HCT116 (cell line): ENCODE data around the gene VAV2.

Experiments used
- CEBPB ChIP-seq: IDR thresholded peaks from 2 replicates; pipeline ENCODE4 v1.6.1; 2012; ENCODE audit warnings: low read depth
- CTCF ChIP-seq, 3 experiments: fragments of 200-600 bp in 1 of 3; sonication (generic) in 1 of 3; IDR thresholded peaks in 2 of 3; conservative IDR thresholded peaks in 1 of 3; 2 replicates each; pipeline ENCODE4 v1.5.1; 2012 to 2017; ENCODE audit warnings: low read depth in 2 of 3, low read length in 2 of 3, antibody characterized with exemption in 1 of 3, borderline replicate concordance in 1 of 3, control low read depth in 1 of 3, mild to moderate bottlenecking in 1 of 3, mixed read lengths in 1 of 3, mixed run types in 1 of 3, moderate library complexity in 1 of 3; ENCODE audit not compliant: insufficient read depth in 1 of 3
- EZH2 ChIP-seq: fragments of 200-600 bp; sonication (generic); IDR thresholded peaks from 2 replicates; pipeline ENCODE4 v1.6.1; 2017; ENCODE audit warnings: antibody characterized with exemption, mixed run types
- EZH2phosphoT487 ChIP-seq: fragments of 200-600 bp; IDR thresholded peaks from 2 replicates; pipeline ENCODE4 v1.6.1; 2018; ENCODE audit warnings: antibody characterized with exemption, borderline replicate concordance
- MAX ChIP-seq: IDR thresholded peaks from 2 replicates; pipeline ENCODE4 v1.6.1; 2012
- POLR2A ChIP-seq: IDR thresholded peaks from 2 replicates; pipeline ENCODE4 v1.7.0; 2011; ENCODE audit warnings: borderline replicate concordance; ENCODE audit not compliant: insufficient read depth, insufficient read length; ENCODE audit errors: extremely low read depth
- POLR2AphosphoS5 ChIP-seq: IDR thresholded peaks from 2 replicates; pipeline ENCODE4 v1.6.1; 2011; ENCODE audit warnings: mild to moderate bottlenecking, low read depth, low read length, moderate library complexity
- SIN3A ChIP-seq: IDR thresholded peaks from 2 replicates; pipeline ENCODE4 v1.6.1; 2012; ENCODE audit warnings: low read depth
- TCF7L2 ChIP-seq: IDR thresholded peaks from 2 replicates; pipeline ENCODE4 v1.7.0; 2011; ENCODE audit warnings: borderline replicate concordance, inconsistent platforms; ENCODE audit not compliant: insufficient read depth, insufficient read length; ENCODE audit errors: extremely low read depth
- ZNF274 ChIP-seq: fragments of 200-500 bp; sonication (Bioruptor generic); IDR thresholded peaks from 2 replicates; pipeline ENCODE4 v1.6.1; 2014; ENCODE audit warnings: mild to moderate bottlenecking, low read depth, low read length, inconsistent platforms
- TF ChIP-seq, protein P1 (sequence below): IDR thresholded peaks from 2 replicates; pipeline ENCODE4 v1.6.1; 2012; ENCODE audit warnings: low read depth

DNA sequence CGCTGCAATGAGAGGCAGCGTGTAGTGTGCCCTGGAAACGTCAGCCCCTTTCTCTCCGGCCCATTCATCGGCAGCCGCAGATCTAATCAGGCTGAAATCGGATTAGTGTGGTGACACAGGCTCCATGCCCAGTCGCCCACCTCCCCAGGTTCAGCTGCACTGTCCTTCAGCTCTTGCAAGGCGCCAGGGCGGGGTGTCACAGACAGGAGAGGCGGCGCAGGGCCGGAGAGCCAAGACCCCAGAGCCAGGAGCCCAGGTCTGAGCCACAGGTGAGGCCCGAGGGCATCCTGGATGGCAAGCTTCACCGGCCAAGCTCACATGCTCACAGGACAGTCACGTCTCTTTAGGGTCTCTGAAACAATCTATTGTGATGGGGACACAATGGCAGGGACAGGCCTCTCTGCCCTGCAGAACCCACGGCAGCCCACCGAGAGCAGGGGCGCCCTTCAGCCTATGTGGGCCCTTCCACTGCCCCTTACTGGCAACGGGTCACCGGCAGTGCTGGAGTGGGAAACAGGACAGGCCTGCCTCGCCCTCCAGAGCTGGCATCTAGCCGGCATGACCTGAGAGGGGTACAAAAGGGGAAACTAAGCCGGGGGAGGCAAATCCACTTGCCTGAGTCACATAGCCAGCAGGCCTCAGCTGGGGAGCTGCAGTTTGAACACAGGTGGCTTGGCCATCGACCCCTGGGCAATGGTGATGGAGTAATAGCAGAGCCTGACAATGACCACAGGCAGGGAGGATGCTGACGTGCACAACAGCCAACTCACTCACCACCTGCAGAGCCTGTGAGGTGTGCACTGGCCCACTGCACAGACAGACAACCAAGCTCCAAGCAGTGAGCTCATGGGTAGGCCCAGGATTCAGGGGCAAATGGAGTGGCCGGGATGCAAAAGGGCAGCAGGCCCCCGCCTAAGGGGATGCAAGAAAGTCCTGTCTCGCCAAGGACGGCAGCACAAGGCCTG is 48.1 kb downstream of the VAV2 start:
- TF ChIP-seq EZH2phosphoT487 (no peak), POLR2A (no peak), MAX (no peak), CTCF (IDR thresholded peaks at IDR 0.05 in 2 of 3, conservative IDR thresholded peaks at IDR 0.05 in 1 of 3; ENCODE audit: borderline replicate concordance in 1 of 3, insufficient read depth in 1 of 3, low read depth in 2 of 3, low read length in 2 of 3) (no peak), CEBPB (no peak), TCF7L2 (no peak), EZH2 (no peak), ZNF274 (no peak), POLR2AphosphoS5 (no peak), SIN3A (no peak)
- TF ChIP-seq, protein P1, sequence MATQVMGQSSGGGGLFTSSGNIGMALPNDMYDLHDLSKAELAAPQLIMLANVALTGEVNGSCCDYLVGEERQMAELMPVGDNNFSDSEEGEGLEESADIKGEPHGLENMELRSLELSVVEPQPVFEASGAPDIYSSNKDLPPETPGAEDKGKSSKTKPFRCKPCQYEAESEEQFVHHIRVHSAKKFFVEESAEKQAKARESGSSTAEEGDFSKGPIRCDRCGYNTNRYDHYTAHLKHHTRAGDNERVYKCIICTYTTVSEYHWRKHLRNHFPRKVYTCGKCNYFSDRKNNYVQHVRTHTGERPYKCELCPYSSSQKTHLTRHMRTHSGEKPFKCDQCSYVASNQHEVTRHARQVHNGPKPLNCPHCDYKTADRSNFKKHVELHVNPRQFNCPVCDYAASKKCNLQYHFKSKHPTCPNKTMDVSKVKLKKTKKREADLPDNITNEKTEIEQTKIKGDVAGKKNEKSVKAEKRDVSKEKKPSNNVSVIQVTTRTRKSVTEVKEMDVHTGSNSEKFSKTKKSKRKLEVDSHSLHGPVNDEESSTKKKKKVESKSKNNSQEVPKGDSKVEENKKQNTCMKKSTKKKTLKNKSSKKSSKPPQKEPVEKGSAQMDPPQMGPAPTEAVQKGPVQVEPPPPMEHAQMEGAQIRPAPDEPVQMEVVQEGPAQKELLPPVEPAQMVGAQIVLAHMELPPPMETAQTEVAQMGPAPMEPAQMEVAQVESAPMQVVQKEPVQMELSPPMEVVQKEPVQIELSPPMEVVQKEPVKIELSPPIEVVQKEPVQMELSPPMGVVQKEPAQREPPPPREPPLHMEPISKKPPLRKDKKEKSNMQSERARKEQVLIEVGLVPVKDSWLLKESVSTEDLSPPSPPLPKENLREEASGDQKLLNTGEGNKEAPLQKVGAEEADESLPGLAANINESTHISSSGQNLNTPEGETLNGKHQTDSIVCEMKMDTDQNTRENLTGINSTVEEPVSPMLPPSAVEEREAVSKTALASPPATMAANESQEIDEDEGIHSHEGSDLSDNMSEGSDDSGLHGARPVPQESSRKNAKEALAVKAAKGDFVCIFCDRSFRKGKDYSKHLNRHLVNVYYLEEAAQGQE: no peak
